Psoas muscle (tissue), 8 donors: ENCODE measurements around the gene SLC22A7. TPM values are rescaled to one million over a fixed set of nuclear protein-coding genes. Genes with fewer than 3 reads are reported as not detected.

ENCODE experiments used
- ATAC-seq, 4 donors: fragments of 200-7000 bp; cut with Tn5 transposase; one replicate each; pipeline ENCODE4 v1.9.1; 2020; ENCODE audit warnings: moderate library complexity in 3 of 4, mild to moderate bottlenecking in 2 of 4
- DNase-seq, 2 donors: peaks; one replicate each; pipeline ENCODE4 v3.0.0-alpha.2; 2020
- H3K27ac ChIP-seq: fragments of 200-600 bp; one replicate; pipeline ENCODE4 v1.8.0; 2022
- H3K27me3 ChIP-seq, 3 donors: fragments of 200-600 bp in 1 of 3; one replicate each; pipeline versions ENCODE4 v1.6.1 to v1.8.0; 2013 to 2022; ENCODE audit warnings: low read length in 2 of 3, mild to moderate bottlenecking in 2 of 3, moderate library complexity in 1 of 3; ENCODE audit not compliant: insufficient read depth in 3 of 3
- H3K36me3 ChIP-seq, 2 donors: fragments of 200-600 bp in 1 of 2; one replicate each; pipeline versions ENCODE4 v1.6.1 to v1.8.0; 2013 to 2022; ENCODE audit warnings: low read depth in 1 of 2, mild to moderate bottlenecking in 1 of 2, moderate library complexity in 1 of 2; ENCODE audit not compliant: insufficient read depth in 1 of 2
- H3K4me1 ChIP-seq: fragments of 200-600 bp; one replicate; pipeline ENCODE4 v1.8.0; 2022
- H3K4me3 ChIP-seq: fragments of 200-600 bp; one replicate; pipeline ENCODE4 v1.8.0; 2022; ENCODE audit warnings: mild to moderate bottlenecking
- H3K9me3 ChIP-seq: fragments of 200-600 bp; one replicate; pipeline ENCODE4 v1.8.0; 2022
- CTCF ChIP-seq: fragments of 200-600 bp; IDR thresholded peaks from one replicate; pipeline ENCODE4 v1.8.0; 2022; ENCODE audit warnings: antibody characterized with exemption
- WGBS, 3 donors: extraction: QIAGEN DNeasy Blood & Tissue Kit; methylation state at CpG; one replicate each; pipeline versions ENCODE4 v1.1.6 to v1.1.7; 2013; 5-methylcytosine and 5-hydroxymethylcytosine counted together
- intact Hi-C, 2 donors: fragments of 100-400 bp; cut with DNase I; formaldehyde crosslinking; loops; one replicate each; pipeline versions ENCODE4 v1.11.0 to v1.14.2; 2022
- polyA plus RNA-seq, 3 donors: library from polyadenylated mRNA; stranded (reverse); fragments of 200-250 nt; gene quantifications; one replicate each; pipeline ENCODE4 v1.2.3, GENCODE V29; 2013
- total RNA-seq, 4 donors: library from RNA; stranded (reverse); fragmentation: NEBNext Ultra II Directional in 2 of 4; extraction: Animal tissue kit (Norgen Biotek cat#: 25700) in 2 of 4; gene quantifications; one replicate each; pipeline versions ENCODE4 v1.2.1 to v1.2.4, GENCODE V29; 2021 to 2023
- donor health status: healthy with polysubstance abuse.
- donor health status: DM: no; HTN: no; CAD: no; lungs with moderate emphysema.
- donor health status: Bipolar disorder and iron deficiency.
- donor health status: healthy.
- donor health status: DM: yes; HTN: yes; CAD: no.
- donor health status: DM: no; HTN: no; CAD: no.
- donor health status: DM: no; HTN: no; CAD: no.
- donor health status: DM: yes; HTN: yes; CAD: no.

The SLC22A7 gene
- total and polyA plus RNA-seq, 7 donors, result not detected

GRCh38 chr6:43318011-43318410 is 20.0 kb downstream of the SLC22A7 start:
- TF ChIP-seq CTCF, result no peak
- DNase-seq, result no peak
- WGBS, 3 donors, result 87 to 94% (median 91%) methylated on average over 2 of the region's 2 CpGs

DNA sequence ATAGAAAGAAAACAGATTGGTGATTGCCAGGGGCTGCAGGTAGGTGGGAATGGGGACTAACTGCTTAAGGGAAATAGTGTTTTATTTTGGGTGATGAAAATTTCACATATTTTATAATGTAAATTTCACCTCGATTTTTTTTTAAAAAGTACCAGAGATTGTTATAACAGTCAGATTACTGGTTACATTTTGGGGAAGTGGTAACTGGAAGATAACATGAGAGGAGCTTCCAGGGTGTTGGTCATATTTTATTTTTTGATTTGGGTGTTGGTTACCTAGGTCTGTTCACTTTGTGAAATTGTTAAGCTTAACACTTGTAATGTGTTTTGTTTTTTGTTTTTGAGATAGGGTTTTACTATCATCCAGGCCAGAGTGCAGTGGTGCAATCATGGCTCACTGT is 27.8 kb downstream of the SLC22A7 start:
- no peak overlapping the region for H3K27ac ChIP-seq
- peaks cover 0 to 9% of the 10 kb centered on the region in 2 donors for H3K36me3 ChIP-seq
- WGBS, 3 donors, result 71 to 87% (median 73%) methylated on average over 1 of the region's 1 CpG
- H3K4me3 ChIP-seq, result no peak overlapping the region
- H3K4me1 ChIP-seq, result no peaks in the 10 kb centered on the region
- DNase-seq (no peak), ATAC-seq (no peak)
- TF ChIP-seq CTCF, result no peak
- H3K27me3 ChIP-seq, result no peaks in the 10 kb centered on the region
- intact Hi-C loops, result no loop called here
- H3K9me3 ChIP-seq, result no peaks in the 10 kb centered on the region

More at GRCh38 chr6:43318011-43318410, 20.0 kb downstream of the SLC22A7 start:
- H3K4me3 ChIP-seq, result no peak overlapping the region
- no peaks in the 10 kb centered on the region for H3K27me3 ChIP-seq
- intact Hi-C loops, result no loop called here
- ATAC-seq, result no peak
- H3K27ac ChIP-seq, result no peak overlapping the region
- no peaks in the 10 kb centered on the region for H3K9me3 ChIP-seq
- H3K36me3 ChIP-seq, result no peaks in the 10 kb centered on the region
- H3K4me1 ChIP-seq, result no peaks in the 10 kb centered on the region

DNA sequence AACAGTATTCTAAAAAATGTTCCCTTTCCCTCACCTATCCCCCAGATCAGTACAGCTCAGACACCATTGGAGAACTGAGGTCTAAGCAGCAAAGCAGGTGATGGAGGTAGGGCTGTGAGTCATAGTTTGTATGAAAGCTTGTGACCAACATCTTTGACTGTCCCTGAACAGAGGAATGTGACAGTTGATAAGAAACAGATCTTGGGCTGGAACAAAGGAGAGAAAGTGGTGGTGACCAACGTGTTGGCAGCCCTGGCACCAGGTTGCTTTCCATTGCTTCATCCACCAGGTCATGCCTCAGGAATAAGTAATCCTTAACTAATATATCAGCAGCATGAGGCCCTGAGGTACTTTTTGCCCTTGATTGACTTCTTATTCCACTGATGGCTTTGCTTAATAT is 30.5 kb downstream of the SLC22A7 start:
- Histone ChIP-seq H3K4me1 (no peaks in the 10 kb centered on the region), H3K9me3 (no peaks in the 10 kb centered on the region), H3K4me3 (no peak overlapping the region), H3K36me3 (peaks cover 0 to 9% of the 10 kb centered on the region in 2 donors), H3K27me3 (no peaks in the 10 kb centered on the region), H3K27ac (no peak overlapping the region)
- intact Hi-C loops, result no loop called here
- 12 to 28% (median 27%) methylated on average over 1 of the region's 1 CpG for WGBS, 3 donors
- TF ChIP-seq CTCF, result no peak
- DNase-seq, result no peak
- no peak for ATAC-seq

GRCh38 chr6:43331470-43331869 is 33.4 kb downstream of the SLC22A7 start:
- intact Hi-C loops, result loop anchor here in 1 of 2 donors (5.0 to 10.0 kb wide), 2 partner anchors 64 to 427 kb away; no protein-coding TSS in a partner anchor
- Histone ChIP-seq H3K4me1 (peaks cover 8% of the 10 kb centered on the region), H3K27me3 (no peaks in the 10 kb centered on the region), H3K36me3 (peaks cover 0 to 14% of the 10 kb centered on the region in 2 donors), H3K9me3 (no peaks in the 10 kb centered on the region), H3K27ac (no peak overlapping the region), H3K4me3 (no peak overlapping the region)
- ATAC-seq, result no peak
- TF ChIP-seq CTCF, result no peak
- no peak for DNase-seq
- WGBS, 3 donors, result 89 to 100% (median 93%) methylated on average over 1 of the region's 1 CpG

DNA sequence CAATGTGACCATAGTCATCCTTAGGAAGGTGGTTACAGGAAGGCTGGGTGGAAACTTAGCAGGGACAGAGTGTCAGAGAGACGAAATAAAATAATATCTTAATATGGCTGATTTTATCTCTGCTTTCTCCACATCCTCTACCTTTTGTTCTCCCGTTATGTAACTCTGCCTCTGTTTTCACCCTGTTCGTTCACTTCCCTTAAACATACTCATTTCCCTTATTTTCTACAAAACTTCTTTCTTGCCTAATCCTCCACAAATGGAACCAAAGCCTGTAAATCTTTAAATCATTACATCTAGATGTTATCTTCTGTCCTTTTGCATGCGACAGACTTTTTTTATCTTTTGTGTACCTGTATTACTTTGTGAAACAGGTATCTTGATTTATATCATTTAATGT is 33.8 kb downstream of the SLC22A7 start:
- WGBS, 3 donors, result 83 to 88% (median 87%) methylated on average over 4 of the region's 4 CpGs
- peaks cover 0 to 18% of the 10 kb centered on the region in 2 donors for H3K36me3 ChIP-seq
- no peaks in the 10 kb centered on the region for H3K9me3 ChIP-seq
- H3K4me3 ChIP-seq, result no peak overlapping the region
- H3K27me3 ChIP-seq, result no peaks in the 10 kb centered on the region
- H3K4me1 ChIP-seq, result peaks cover 8% of the 10 kb centered on the region
- intact Hi-C loops, result loop anchor here in 1 of 2 donors (5.0 to 10.0 kb wide), 2 partner anchors 65 to 427 kb away; no protein-coding TSS in a partner anchor
- DNase-seq, result no peak
- no peak for TF ChIP-seq CTCF
- no peak overlapping the region for H3K27ac ChIP-seq
- no peak for ATAC-seq
